WTC11 (cell line): ENCODE results near the gene CDK17. TPM values are rescaled to one million over a fixed set of nuclear protein-coding genes. Genes with fewer than 3 reads are reported as not detected.
A peak's percentile ranks its signal among the peaks of the same experiment; 100 is the strongest.
"Not testable (repeated sequence)": the region's sequence is repeated elsewhere in the genome, so short reads cannot be mapped to it uniquely, and the experiment has no call there.

ENCODE experiments used
- ATAC-seq: fragments of 200-7000 bp; cut with Tn5 transposase; 2 replicates; pipeline ENCODE4 v1.10.0; 2021; ENCODE audit warnings: mild to moderate bottlenecking, moderate library complexity
- CTCF ChIA-PET: fragments of 300-600 bp; sonication (Branson Sonifier 250); formaldehyde crosslinking; loops from one replicate; lab custom pipeline; 2021; ENCODE audit warnings: antibody characterized with exemption; lab: Charles Lee
- POLR2A ChIA-PET: fragments of 350-600 bp; sonication (Branson Sonifier 250); formaldehyde crosslinking; loops from one replicate; lab custom pipeline; 2021; ENCODE audit warnings: antibody characterized with exemption; lab: Charles Lee
- DNase-seq: peaks from one replicate; pipeline ENCODE4 v3.0.0; 2021; ENCODE audit warnings: low spot score
- H3K27ac Mint-ChIP-seq: 2 replicates; pipeline ENCODE4 v1.8.0; 2021; ENCODE audit warnings: mixed read lengths
- H3K27me3 Mint-ChIP-seq: 2 replicates; pipeline ENCODE4 v1.8.0; 2021; ENCODE audit warnings: low read depth, mild to moderate bottlenecking, moderate library complexity, mixed read lengths
- H3K36me3 Mint-ChIP-seq: 2 replicates; pipeline ENCODE4 v1.8.0; 2021; ENCODE audit warnings: mixed read lengths
- H3K4me1 Mint-ChIP-seq: 2 replicates; pipeline ENCODE4 v1.8.0; 2022; ENCODE audit warnings: mixed read lengths
- H3K4me3 Mint-ChIP-seq: 2 replicates; pipeline ENCODE4 v1.8.0; 2021; ENCODE audit warnings: mild to moderate bottlenecking, moderate library complexity, mixed read lengths
- H3K9me3 Mint-ChIP-seq: 2 replicates; pipeline ENCODE4 v1.8.0; 2021; ENCODE audit warnings: mixed read lengths
- ATF1 ChIP-seq: sonication (generic); formaldehyde crosslinking; IDR thresholded peaks from 2 replicates; pipeline ENCODE4 v1.8.1; 2023; ENCODE audit warnings: mild to moderate bottlenecking, moderate library complexity, missing genetic modification reagents
- CREB1 ChIP-seq: sonication (generic); formaldehyde crosslinking; IDR thresholded peaks from 2 replicates; pipeline ENCODE4 v1.8.0; 2023; ENCODE audit warnings: mild to moderate bottlenecking, missing genetic modification reagents
- E2F4 ChIP-seq: sonication (generic); formaldehyde crosslinking; IDR thresholded peaks from 2 replicates; pipeline ENCODE4 v1.8.1; 2022; ENCODE audit warnings: low read depth, mild to moderate bottlenecking, moderate library complexity, missing genetic modification reagents, borderline replicate concordance
- GABPB1 ChIP-seq: sonication (generic); formaldehyde crosslinking; IDR thresholded peaks from 2 replicates; pipeline ENCODE4 v1.8.1; 2023; ENCODE audit warnings: mild to moderate bottlenecking, missing genetic modification reagents
- MXD4 ChIP-seq: fragments of 250-450 bp; sonication (Bioruptor Pico); IDR thresholded peaks from 2 replicates; pipeline ENCODE4 v1.8.0; 2021; ENCODE audit warnings: mild to moderate bottlenecking, moderate library complexity, borderline replicate concordance
- RORB ChIP-seq: fragments of 250-450 bp; sonication (Bioruptor Pico); IDR thresholded peaks from 2 replicates; pipeline ENCODE4 v1.9.0; 2021; ENCODE audit warnings: mild to moderate bottlenecking
- STAT6 ChIP-seq: sonication (generic); formaldehyde crosslinking; conservative IDR thresholded peaks from 2 replicates; pipeline ENCODE4 v1.8.1; 2023; ENCODE audit warnings: mild to moderate bottlenecking, low read depth, missing genetic modification reagents, moderate library complexity
- TP53 ChIP-seq: sonication (generic); formaldehyde crosslinking; IDR thresholded peaks from 2 replicates; pipeline ENCODE4 v1.8.1; 2023; ENCODE audit warnings: mild to moderate bottlenecking, missing genetic modification reagents
- ZNF219 ChIP-seq: sonication (generic); formaldehyde crosslinking; IDR thresholded peaks from 2 replicates; pipeline ENCODE4 v1.8.0; 2023; ENCODE audit warnings: missing genetic modification reagents, mild to moderate bottlenecking, borderline replicate concordance
- ZNF416 ChIP-seq: fragments of 250-450 bp; sonication (Bioruptor Pico); IDR thresholded peaks from 2 replicates; pipeline ENCODE4 v1.9.0; 2021; ENCODE audit warnings: mild to moderate bottlenecking, inconsistent platforms
- ZNF423 ChIP-seq: fragments of 250-450 bp; sonication (Bioruptor Pico); IDR thresholded peaks from 2 replicates; pipeline ENCODE4 v2.1.2; 2022; ENCODE audit warnings: mild to moderate bottlenecking, moderate library complexity
- ZSCAN18 ChIP-seq: fragments of 250-450 bp; sonication (Bioruptor Pico); IDR thresholded peaks from 2 replicates; pipeline ENCODE4 v2.1.2; 2022; ENCODE audit warnings: mild to moderate bottlenecking, moderate library complexity
- total RNA-seq: library from RNA; stranded (reverse); gene quantifications from 3 replicates; pipeline ENCODE4 v1.2.3, GENCODE V29; 2021
- TF ChIP-seq, protein P1 (sequence below): sonication (generic); formaldehyde crosslinking; IDR thresholded peaks from 2 replicates; pipeline ENCODE4 v1.8.0; 2022; ENCODE audit warnings: mild to moderate bottlenecking, missing genetic modification reagents
- TF ChIP-seq, protein P2 (sequence below): sonication (generic); formaldehyde crosslinking; IDR thresholded peaks from 2 replicates; pipeline ENCODE4 v1.8.1; 2023; ENCODE audit warnings: mild to moderate bottlenecking, missing genetic modification reagents
- TF ChIP-seq, protein P3 (sequence below): sonication (generic); formaldehyde crosslinking; IDR thresholded peaks from 2 replicates; pipeline ENCODE4 v1.8.1; 2023; ENCODE audit warnings: mild to moderate bottlenecking, missing genetic modification reagents, moderate library complexity
- TF ChIP-seq, protein P4 (sequence below): fragments of 250-450 bp; sonication (Bioruptor Pico); IDR thresholded peaks from 2 replicates; pipeline ENCODE4 v1.9.0; 2021; ENCODE audit warnings: mild to moderate bottlenecking
- TF ChIP-seq, protein P5 (sequence below): sonication (generic); formaldehyde crosslinking; IDR thresholded peaks from 2 replicates; pipeline ENCODE4 v1.8.1; 2023; ENCODE audit warnings: mild to moderate bottlenecking, missing genetic modification reagents

The CDK17 gene
- total RNA-seq, 1 experiment from 2014 or later = 20.0 TPM

GRCh38 chr12:96315741-96316481 lies 84.3 kb downstream of the CDK17 start:
- not testable (repeated sequence) for H3K9me3 Mint-ChIP-seq, H3K27me3 Mint-ChIP-seq
- ATAC-seq (peak; percentile 32), DNase-seq (peak; percentile 13)
- H3K27ac Mint-ChIP-seq = peak overlapping the region; percentile 93
- CTCF ChIA-PET = interaction anchor here (0.6 kb wide), 1 partner anchor 98 kb away, joined by 3 read pairs; no protein-coding TSS in a partner anchor
- TF ChIP-seq ZNF416 = 0 out of 2 replicates have a peak, but pooled peaks have one; percentile 16
- TF ChIP-seq, all 79 proteins: peak for 1; not testable (repeated sequence) for 78
- not testable (repeated sequence) for H3K36me3 Mint-ChIP-seq, H3K4me1 Mint-ChIP-seq
- POLR2A ChIA-PET = interaction anchor here (0.6 kb wide), 2 partner anchors 17 to 34 kb away, joined by 3 to 5 read pairs; no protein-coding TSS in a partner anchor
- peak overlapping the region; percentile 91 for H3K4me3 Mint-ChIP-seq

DNA sequence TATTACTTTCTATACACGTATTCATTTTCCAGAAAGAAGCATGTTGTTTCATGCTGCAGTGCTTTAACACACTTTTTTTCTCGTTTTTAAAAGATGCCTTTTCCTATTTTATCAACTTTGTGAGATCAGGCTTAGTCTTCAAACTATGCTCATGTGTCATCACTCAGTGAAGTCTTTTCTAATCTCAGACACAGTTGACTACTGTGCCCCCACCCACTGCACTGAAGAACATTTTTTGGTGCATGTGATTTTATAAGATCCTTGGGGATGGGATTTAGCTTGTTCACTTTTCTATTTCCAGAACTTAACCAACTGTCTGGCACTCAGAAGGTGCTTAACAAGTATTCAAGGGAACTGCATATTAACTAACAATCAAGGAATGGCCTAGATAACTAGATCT lies 85.5 kb downstream of the CDK17 start:
- POLR2A ChIA-PET = no interaction called here

More for the DNA sequence above, 85.5 kb downstream of the CDK17 start:
- no peak for ATAC-seq
- Mint-ChIP-seq H3K27me3 (peaks cover 3% of the 10 kb centered on the region), H3K9me3 (peaks cover 3% of the 10 kb centered on the region; the same call in 1 of the 2 replicates), H3K4me1 (peaks cover 7% of the 10 kb centered on the region), H3K4me3 (no peak overlapping the region), H3K36me3 (peaks cover 7% of the 10 kb centered on the region), H3K27ac (no peak overlapping the region)
- DNase-seq = no peak
- TF ChIP-seq GABPB1 (CRISPR knock-in tag) (no peak), CREB1 (no peak), RORB (no peak), ATF1 (CRISPR knock-in tag) (no peak), ZSCAN18 (CRISPR knock-in tag) (no peak), MXD4 (no peak), E2F4 (CRISPR knock-in tag) (no peak), TP53 (CRISPR knock-in tag) (no peak), ZNF423 (no peak), STAT6 (CRISPR knock-in tag) (no peak), ZNF219 (CRISPR knock-in tag) (no peak)
- TF ChIP-seq, protein P1, sequence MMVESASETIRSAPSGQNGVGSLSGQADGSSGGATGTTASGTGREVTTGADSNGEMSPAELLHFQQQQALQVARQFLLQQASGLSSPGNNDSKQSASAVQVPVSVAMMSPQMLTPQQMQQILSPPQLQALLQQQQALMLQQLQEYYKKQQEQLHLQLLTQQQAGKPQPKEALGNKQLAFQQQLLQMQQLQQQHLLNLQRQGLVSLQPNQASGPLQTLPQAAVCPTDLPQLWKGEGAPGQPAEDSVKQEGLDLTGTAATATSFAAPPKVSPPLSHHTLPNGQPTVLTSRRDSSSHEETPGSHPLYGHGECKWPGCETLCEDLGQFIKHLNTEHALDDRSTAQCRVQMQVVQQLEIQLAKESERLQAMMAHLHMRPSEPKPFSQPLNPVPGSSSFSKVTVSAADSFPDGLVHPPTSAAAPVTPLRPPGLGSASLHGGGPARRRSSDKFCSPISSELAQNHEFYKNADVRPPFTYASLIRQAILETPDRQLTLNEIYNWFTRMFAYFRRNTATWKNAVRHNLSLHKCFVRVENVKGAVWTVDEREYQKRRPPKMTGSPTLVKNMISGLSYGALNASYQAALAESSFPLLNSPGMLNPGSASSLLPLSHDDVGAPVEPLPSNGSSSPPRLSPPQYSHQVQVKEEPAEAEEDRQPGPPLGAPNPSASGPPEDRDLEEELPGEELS (CRISPR knock-in tag) = no peak
- TF ChIP-seq, protein P2, sequence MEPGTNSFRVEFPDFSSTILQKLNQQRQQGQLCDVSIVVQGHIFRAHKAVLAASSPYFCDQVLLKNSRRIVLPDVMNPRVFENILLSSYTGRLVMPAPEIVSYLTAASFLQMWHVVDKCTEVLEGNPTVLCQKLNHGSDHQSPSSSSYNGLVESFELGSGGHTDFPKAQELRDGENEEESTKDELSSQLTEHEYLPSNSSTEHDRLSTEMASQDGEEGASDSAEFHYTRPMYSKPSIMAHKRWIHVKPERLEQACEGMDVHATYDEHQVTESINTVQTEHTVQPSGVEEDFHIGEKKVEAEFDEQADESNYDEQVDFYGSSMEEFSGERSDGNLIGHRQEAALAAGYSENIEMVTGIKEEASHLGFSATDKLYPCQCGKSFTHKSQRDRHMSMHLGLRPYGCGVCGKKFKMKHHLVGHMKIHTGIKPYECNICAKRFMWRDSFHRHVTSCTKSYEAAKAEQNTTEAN (CRISPR knock-in tag) = no peak
- TF ChIP-seq, protein P3, sequence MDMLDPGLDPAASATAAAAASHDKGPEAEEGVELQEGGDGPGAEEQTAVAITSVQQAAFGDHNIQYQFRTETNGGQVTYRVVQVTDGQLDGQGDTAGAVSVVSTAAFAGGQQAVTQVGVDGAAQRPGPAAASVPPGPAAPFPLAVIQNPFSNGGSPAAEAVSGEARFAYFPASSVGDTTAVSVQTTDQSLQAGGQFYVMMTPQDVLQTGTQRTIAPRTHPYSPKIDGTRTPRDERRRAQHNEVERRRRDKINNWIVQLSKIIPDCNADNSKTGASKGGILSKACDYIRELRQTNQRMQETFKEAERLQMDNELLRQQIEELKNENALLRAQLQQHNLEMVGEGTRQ = no peak
- TF ChIP-seq, protein P4, sequence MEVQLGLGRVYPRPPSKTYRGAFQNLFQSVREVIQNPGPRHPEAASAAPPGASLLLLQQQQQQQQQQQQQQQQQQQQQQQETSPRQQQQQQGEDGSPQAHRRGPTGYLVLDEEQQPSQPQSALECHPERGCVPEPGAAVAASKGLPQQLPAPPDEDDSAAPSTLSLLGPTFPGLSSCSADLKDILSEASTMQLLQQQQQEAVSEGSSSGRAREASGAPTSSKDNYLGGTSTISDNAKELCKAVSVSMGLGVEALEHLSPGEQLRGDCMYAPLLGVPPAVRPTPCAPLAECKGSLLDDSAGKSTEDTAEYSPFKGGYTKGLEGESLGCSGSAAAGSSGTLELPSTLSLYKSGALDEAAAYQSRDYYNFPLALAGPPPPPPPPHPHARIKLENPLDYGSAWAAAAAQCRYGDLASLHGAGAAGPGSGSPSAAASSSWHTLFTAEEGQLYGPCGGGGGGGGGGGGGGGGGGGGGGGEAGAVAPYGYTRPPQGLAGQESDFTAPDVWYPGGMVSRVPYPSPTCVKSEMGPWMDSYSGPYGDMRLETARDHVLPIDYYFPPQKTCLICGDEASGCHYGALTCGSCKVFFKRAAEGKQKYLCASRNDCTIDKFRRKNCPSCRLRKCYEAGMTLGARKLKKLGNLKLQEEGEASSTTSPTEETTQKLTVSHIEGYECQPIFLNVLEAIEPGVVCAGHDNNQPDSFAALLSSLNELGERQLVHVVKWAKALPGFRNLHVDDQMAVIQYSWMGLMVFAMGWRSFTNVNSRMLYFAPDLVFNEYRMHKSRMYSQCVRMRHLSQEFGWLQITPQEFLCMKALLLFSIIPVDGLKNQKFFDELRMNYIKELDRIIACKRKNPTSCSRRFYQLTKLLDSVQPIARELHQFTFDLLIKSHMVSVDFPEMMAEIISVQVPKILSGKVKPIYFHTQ (CRISPR knock-in tag) = no peak
- TF ChIP-seq, protein P5, sequence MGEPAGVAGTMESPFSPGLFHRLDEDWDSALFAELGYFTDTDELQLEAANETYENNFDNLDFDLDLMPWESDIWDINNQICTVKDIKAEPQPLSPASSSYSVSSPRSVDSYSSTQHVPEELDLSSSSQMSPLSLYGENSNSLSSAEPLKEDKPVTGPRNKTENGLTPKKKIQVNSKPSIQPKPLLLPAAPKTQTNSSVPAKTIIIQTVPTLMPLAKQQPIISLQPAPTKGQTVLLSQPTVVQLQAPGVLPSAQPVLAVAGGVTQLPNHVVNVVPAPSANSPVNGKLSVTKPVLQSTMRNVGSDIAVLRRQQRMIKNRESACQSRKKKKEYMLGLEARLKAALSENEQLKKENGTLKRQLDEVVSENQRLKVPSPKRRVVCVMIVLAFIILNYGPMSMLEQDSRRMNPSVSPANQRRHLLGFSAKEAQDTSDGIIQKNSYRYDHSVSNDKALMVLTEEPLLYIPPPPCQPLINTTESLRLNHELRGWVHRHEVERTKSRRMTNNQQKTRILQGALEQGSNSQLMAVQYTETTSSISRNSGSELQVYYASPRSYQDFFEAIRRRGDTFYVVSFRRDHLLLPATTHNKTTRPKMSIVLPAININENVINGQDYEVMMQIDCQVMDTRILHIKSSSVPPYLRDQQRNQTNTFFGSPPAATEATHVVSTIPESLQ (CRISPR knock-in tag) = no peak
- CTCF ChIA-PET = no interaction called here
